CD4-positive, alpha-beta T cell treated with Interleukin-17A for 4 hours (primary cell): ENCODE measurements around the gene IGFBP6.

Experiments
- DNase-seq: peaks from one replicate; pipeline ENCODE4 v3.0.0-alpha.2; 2020; ENCODE audit warnings: mixed read lengths

The IGFBP6 gene

DNA sequence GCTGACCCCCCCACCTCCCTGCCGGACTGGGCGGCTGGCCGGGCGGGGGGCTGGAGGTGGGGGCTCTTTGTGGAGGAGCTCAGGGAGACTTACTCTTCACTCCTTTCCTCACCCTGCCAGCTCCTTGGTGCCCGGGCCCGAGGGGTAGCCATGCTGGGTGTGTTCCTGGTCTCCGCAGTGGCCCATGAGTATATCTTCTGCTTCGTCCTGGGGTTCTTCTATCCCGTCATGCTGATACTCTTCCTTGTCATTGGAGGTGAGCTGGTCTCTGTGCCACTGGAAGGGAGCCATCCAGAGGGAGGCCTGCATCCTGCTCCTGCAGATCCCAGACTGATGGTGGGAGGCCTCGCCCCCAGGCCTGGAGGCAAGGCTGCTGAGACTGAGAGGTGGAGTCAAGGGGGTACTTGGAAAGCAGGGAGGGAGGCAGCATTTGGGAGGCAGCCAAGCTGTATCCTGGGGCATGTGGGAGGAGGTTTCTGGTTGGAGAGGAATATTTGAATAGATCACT, 25.5 kb downstream of the IGFBP6 start:
- DNase-seq, result no peak

DNA sequence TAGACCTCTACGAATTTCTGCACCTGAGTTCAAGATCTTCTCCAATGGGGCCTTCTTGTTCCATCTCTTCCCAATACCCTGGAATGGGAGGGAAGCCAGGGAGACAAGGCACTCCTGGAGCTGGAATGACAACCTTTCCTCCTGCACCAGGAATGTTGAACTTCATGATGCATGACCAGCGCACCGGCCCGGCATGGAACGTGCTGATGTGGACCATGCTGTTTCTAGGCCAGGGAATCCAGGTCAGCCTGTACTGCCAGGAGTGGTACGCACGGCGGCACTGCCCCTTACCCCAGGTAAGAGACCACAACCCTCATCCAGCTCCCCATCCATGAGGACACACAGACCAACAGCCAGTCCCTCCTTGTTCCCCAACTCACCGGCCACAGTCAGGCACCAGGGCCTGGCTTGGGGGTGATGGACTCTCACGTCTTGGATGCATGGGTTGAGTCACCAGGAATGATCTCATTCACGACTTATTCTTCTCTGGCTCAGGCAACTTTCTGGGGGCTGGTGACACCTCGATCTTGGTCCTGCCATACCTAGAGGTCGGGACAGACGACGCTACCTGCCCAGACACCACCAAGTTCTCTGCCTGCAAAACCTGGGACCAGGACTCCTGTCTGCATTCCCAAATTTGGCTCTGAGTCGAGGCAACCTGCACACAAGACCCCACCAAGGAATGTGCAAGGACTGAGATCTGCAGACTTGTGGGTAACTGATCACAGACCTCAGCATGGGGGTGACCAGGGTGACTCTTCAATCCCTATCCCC, 26.3 kb downstream of the IGFBP6 start:
- DNase-seq, result no peak

DNA sequence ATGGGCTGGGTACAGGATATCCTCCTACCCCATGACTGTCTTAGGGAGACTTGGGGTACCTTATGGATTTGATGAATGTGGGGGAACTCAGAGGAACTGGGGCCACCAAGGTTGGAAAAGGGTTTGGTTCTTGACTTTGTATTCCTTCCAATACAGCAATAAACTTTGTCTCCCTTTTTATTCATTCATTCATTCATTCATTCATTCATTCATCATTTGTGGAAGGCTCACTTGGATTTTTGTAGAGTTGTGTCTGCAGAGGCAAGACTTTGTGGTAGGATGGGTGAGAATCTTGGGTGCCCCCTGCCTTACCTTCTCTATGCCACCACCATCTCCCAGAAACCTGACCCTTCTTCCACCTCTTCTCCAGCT, 26.9 kb downstream of the IGFBP6 start:
- DNase-seq, result no peak

DNA sequence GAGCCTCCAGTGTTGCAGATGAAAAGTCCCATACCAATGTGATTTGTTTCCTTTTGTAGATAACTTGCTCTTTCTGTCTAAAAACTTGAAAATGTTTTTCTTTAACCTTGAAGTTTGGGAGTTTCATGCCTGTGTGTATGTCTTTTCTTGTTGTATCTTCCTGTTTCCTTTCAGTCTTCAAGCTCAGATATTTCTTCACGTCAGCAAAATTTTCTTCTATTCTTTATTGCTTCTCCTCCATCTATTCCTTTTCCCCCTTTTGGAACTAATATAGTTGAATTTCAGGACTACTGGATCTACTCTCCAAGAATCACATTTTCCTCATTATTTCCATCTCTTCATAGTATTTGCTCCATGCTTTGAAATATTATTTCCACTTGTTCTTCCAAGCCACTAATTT, 29.7 kb downstream of the IGFBP6 start:
- no peak for DNase-seq

DNA sequence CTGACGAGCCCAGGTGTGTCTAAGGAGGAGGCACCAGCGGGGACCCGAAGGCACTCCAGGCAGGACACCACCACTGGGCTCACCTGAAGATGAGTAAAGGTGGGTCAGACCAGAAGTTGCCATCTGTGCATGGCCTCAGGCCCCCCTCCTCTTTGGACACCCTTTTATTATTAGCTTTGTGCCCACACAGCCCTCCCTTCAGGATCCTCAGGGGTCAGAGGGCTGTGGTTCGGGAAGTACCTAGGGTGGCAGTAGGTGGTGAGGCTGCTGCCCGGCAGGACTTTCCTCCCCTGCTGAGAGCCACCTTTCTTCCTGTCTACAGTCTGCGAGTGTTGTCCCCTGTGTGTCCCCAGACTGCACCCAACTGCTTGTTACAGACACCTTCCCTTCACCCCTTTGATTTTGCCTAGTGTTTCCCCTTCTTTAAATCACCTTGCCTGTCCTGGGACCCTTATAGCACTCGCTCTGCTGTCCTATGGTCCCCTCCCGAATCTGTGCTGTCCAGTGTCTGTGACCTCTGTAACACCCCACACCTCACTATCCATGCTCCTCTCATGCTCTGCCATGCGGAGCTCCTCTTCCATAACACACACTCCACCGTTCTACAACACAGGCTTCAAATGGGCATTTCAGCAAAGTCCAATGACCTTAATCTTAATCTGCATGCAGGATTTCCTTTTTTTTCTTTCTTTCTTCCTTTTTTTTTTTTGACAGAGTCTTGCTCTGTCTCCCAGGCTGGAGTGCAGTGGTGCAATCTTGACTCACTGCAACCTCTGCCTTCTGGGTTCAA, 31.5 kb downstream of the IGFBP6 start:
- DNase-seq, result no peak

DNA sequence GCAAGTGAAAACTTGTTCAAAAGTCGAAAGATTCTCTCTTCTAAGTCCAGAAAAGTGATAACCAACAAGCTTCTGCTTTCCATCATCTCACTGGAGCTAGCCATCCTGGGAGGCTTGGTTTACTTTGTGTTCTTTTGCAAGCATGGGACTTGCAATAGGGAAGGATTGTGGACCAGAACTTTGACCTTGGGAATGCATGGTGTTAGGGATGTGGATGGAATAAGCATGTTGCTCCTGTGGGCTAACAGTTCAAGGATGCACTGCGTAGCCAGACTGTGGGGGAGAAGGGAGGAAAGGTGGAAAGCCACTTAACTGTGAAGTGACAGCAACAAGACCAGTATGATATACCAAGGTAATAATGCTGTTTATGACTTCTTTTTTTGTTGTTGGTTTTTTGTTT, 34.4 kb downstream of the IGFBP6 start:
- no peak for DNase-seq

DNA sequence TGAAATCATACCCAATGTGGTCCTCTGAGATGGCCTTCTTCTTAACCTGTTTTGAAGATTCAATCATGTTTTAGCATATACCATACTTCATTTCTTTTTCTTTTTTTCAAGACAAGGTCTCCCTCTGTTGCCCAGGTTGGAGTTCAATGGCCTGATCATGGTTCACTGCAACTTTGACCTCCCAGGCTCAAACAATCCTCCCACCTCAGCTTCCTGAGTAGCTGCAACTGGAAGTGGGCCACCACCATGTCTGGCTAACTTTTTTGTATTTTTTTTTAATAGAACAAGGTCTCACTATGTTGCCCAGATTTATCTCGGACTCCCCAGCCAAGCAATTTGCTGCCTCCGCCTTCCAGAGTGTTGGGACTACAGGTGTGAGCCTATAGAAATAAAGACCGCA, 36.3 kb downstream of the IGFBP6 start:
- DNase-seq, result no peak

DNA sequence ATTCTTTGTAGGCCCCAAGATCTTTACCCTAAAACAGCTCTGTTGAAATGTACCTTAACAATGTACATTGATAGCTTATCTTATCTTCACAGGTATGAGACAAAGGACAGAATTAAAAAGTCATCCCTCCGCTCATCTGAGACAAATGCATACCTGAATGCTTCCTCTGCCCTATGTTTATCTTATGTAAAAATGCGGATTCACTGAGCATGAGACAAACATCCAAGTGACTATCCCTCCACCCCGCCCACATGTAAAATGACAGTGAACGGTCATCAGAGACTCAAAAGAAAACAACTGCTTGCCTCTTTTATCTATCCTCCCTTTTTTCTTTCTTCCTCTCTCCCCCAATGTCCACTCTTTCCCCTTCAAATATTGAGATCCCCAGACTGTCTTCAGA, 45.9 kb downstream of the IGFBP6 start:
- DNase-seq, result no peak

DNA sequence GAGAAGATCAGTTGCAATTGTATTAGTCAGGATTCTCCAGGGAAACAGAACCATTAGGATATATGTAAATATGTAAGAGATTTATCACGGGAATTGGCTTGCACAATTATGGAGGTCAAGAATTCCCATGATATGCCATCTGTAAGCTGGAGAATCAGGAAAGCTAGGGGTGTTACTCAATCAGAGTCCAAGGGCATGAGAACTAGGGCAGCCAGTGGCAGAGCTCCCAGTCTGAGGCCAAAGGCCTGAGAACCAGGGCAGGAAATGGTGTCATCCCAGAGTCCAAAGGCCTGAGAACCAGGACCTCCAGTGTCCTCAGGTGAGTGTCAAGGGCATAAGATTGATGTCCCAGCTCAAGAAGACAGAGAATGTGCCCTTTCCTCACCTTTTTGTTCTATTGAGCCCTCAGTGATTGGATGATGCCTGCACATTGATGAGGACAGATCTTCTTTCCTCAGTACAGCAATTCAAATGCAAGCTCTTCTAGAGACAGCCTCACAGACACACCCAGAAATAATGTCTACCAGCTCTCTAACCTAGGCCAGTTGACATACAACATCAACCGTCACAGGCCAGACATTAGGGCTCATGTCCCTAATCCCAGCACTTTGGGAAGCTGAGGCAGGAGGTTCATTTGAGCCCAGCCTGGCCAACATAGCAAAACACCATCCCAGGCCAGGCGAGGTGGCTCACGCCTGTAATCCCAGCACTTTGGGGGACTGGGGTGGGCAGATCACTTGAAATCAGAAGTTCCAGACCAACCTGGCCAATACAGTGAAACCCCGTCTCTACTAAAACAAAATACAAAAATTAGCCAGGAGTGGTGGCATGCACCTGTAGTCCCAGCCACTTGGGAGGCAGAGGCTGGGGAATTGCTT, 48.2 kb downstream of the IGFBP6 start:
- no peak for DNase-seq

DNA sequence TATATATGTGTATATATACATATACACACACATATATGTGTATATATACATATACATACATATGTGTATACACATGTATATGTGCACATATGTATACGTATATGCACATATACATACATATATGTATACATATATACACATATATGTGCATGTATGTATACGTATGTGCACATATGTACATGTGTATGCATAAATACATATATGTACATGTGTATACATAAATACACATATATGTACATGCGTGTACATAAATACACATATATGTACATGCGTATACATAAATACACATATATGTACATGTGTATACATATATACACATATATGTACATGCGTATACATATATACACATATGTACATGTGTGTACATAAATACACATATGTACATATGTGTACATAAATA, 49.7 kb downstream of the IGFBP6 start:
- no peak for DNase-seq

DNA sequence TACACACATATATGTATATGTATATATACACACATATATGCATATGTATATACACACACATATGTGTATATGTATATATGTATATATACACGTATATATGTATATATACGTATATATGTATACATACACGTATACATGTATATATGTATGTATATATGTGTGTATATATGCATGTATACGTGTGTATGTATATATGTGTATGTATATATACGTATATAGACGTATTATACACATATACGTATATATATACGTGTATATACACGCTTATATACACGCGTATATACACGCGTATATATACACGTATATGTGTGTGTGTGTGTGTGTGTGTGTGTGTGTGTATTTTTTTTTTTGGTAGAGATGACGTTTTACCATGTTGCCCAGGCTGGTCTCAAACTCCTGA, 50.2 kb downstream of the IGFBP6 start:
- DNase-seq, result no peak

DNA sequence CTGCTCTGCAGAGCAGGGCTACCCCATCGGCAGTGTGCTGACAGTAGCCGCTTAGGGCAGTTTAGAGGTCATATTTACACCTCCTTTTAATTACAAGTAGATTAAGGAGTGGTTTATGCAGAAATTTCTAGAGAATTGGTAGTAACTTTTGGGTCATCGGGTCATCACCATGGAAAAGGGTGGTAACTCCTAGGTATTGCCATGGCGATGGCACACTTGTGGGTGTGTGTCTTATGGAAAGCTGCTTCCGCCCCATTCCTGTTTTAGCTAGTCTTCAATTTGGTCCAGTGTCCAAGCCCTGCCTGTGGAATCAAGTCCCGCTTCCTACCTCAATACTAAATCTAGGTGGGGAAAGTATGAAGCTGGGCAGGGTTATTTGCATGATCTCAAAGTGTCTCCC, 53.6 kb downstream of the IGFBP6 start:
- no peak for DNase-seq
